ENCODE measurements around the gene RAN.
"Not testable (repeated sequence)": the region's sequence is repeated elsewhere in the genome, so short reads cannot be mapped to it uniquely, and the experiment has no call there.

RAN gene

GRCh38 chr12:130879212-130879686, 7.4 kb downstream of the RAN start:
- Histone ChIP-seq H3K27me3 (ENCODE audit: control insufficient read depth, insufficient read depth, low read length) (no peaks in the 10 kb centered on the region), H3K9me3 (ENCODE audit: control insufficient read depth, insufficient read depth, low read length) (no peaks in the 10 kb centered on the region), H3K4me3 (ENCODE audit: low read depth, low read length) (no peak overlapping the region), H3K36me3 (ENCODE audit: control insufficient read depth, insufficient read depth, low read length) (peaks cover 36% of the 10 kb centered on the region), H3K9ac (ENCODE audit: low read depth, low read length) (no peak overlapping the region), H3K4me1 (ENCODE audit: control insufficient read depth, insufficient read depth, low read length) (no peaks in the 10 kb centered on the region; the same call in 1 of the 2 replicates), H3K27ac (ENCODE audit: low read depth, low read length) (no peak overlapping the region)

DNA sequence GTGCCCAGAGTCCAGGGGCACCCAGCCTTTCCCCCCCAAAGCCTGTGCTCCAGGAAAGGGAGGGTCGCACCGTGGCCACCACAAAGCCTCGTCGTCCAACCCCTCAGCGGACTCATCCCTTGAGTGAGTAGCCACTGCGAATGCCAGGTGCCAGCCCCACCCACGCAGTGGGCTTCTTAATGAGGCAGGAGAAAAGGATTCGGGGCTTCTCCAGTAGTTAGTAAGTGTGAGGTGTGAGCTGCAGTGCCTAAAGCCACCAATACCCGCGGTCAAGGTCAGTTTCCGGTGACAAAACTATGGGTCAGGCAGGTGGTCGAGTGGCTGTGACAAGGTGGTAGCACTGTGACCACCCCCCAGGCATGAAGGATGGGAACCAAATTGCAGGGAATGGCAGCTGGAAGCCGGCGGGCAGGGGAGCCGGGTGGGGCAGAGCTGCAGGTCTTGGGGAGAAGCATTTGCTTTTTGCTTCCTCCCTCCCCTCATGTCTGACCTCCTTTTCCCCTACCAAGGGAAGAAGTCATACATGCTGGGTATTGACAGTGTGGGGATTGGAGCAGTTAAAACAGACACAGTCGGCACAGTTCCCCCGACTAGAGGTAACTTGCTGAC, 8.0 kb downstream of the RAN start:
- H3K9me3 ChIP-seq (ENCODE audit: control insufficient read depth, insufficient read depth, low read length), result no peaks in the 10 kb centered on the region
- peaks cover 30% of the 10 kb centered on the region for H3K36me3 ChIP-seq (ENCODE audit: control insufficient read depth, insufficient read depth, low read length)
- H3K4me3 ChIP-seq (ENCODE audit: low read depth, low read length), result no peak overlapping the region
- H3K9ac ChIP-seq (ENCODE audit: low read depth, low read length), result no peak overlapping the region
- no peaks in the 10 kb centered on the region for H3K27me3 ChIP-seq (ENCODE audit: control insufficient read depth, insufficient read depth, low read length)
- no peaks in the 10 kb centered on the region for H3K4me1 ChIP-seq (ENCODE audit: control insufficient read depth, insufficient read depth, low read length)
- H3K27ac ChIP-seq (ENCODE audit: low read depth, low read length), result no peak overlapping the region

DNA sequence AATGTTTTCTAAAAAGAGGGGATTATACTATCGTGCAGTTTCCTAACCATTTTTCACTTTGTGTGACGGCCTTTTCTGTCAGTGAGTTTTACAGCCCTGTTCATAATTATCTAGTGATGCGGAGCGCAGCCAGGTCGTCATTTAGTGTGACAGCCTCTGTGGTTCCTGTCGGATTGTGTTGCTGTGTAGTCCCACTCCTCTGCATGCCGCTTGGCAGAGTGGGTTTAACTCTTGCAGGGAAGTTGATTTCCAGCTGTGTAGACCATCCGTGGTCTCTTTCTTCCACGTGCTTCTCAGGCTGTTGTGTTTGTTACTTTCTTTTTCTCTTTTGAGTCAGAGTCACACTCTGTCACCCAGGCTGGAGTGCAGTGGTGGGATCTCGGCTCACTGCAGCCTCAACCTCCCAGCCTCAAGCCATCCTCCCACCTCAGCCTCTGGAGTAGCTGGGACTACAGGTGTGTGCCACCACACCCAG, 8.6 kb downstream of the RAN start:
- Histone ChIP-seq H3K9ac (ENCODE audit: low read depth, low read length) (no peak overlapping the region), H3K4me1 (ENCODE audit: control insufficient read depth, insufficient read depth, low read length) (no peaks in the 10 kb centered on the region), H3K27me3 (ENCODE audit: control insufficient read depth, insufficient read depth, low read length) (no peaks in the 10 kb centered on the region), H3K36me3 (ENCODE audit: control insufficient read depth, insufficient read depth, low read length) (peaks cover 24% of the 10 kb centered on the region), H3K27ac (ENCODE audit: low read depth, low read length) (no peak overlapping the region), H3K9me3 (ENCODE audit: control insufficient read depth, insufficient read depth, low read length) (no peaks in the 10 kb centered on the region), H3K4me3 (ENCODE audit: low read depth, low read length) (no peak overlapping the region)

DNA sequence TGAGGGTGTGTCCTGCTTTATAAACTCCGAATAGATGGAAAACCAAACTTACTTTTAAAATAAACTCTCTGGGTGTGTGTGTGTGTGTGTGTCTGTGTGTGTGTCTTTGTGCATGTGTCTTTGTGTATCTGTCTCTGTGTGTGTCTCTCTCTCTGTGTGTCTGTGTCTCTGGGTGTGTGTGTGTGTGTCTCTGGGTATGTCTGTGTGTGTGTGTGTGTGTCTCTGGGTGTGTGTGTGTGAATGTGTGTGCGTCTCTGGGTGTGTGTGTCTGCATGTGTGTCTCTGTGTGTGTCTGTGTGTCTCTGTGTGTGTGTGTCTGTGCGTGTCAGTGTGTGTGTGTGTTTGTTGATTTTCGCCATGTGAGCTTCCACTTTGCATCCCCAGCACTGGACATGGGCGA, 9.2 kb downstream of the RAN start:
- no peaks in the 10 kb centered on the region for H3K27me3 ChIP-seq (ENCODE audit: control insufficient read depth, insufficient read depth, low read length)
- H3K4me1 ChIP-seq (ENCODE audit: control insufficient read depth, insufficient read depth, low read length), result no peaks in the 10 kb centered on the region
- no peak overlapping the region for H3K27ac ChIP-seq (ENCODE audit: low read depth, low read length)
- H3K9ac ChIP-seq (ENCODE audit: low read depth, low read length), result no peak overlapping the region
- H3K4me3 ChIP-seq (ENCODE audit: low read depth, low read length), result no peak overlapping the region
- H3K36me3 ChIP-seq (ENCODE audit: control insufficient read depth, insufficient read depth, low read length), result peaks cover 18% of the 10 kb centered on the region
- H3K9me3 ChIP-seq (ENCODE audit: control insufficient read depth, insufficient read depth, low read length), result no peaks in the 10 kb centered on the region

GRCh38 chr12:130881548-130881947, 9.7 kb downstream of the RAN start:
- H3K9ac ChIP-seq (ENCODE audit: low read depth, low read length), result no peak overlapping the region
- no peaks in the 10 kb centered on the region for H3K9me3 ChIP-seq (ENCODE audit: control insufficient read depth, insufficient read depth, low read length)
- H3K4me3 ChIP-seq (ENCODE audit: low read depth, low read length), result no peak overlapping the region
- H3K27ac ChIP-seq (ENCODE audit: low read depth, low read length), result no peak overlapping the region
- H3K27me3 ChIP-seq (ENCODE audit: control insufficient read depth, insufficient read depth, low read length), result no peaks in the 10 kb centered on the region
- no peaks in the 10 kb centered on the region for H3K4me1 ChIP-seq (ENCODE audit: control insufficient read depth, insufficient read depth, low read length)
- peaks cover 13% of the 10 kb centered on the region for H3K36me3 ChIP-seq (ENCODE audit: control insufficient read depth, insufficient read depth, low read length)

GRCh38 chr12:130887190-130887589, 15.3 kb downstream of the RAN start:
- H3K4me3 ChIP-seq (ENCODE audit: low read depth, low read length); H3K36me3 ChIP-seq (ENCODE audit: control insufficient read depth, insufficient read depth, low read length); H3K9ac ChIP-seq (ENCODE audit: low read depth, low read length); H3K27ac ChIP-seq (ENCODE audit: low read depth, low read length); H3K4me1 ChIP-seq (ENCODE audit: control insufficient read depth, insufficient read depth, low read length); H3K9me3 ChIP-seq (ENCODE audit: control insufficient read depth, insufficient read depth, low read length); H3K27me3 ChIP-seq (ENCODE audit: control insufficient read depth, insufficient read depth, low read length): not testable (repeated sequence)

DNA sequence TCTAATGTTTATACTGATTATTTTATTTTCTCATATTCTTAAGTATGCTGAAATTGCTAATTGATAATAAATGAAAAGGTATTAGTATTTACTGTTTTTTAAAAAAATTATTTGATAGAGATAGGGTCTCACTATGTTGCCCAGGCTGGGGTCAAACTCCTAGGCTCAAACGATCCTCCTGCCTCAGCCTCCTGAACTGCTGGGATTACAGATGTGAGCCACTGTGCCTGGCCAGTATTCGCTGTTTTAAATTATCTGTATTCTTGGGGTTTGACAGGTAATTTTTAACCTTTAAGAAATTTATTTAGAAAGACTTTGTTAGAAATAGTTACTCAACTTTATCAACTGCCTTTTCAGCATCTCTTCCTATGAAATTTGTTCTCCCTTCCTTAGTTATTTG, 32.2 kb downstream of the RAN start:
- Histone ChIP-seq H3K27ac (ENCODE audit: low read depth, low read length) (no peak overlapping the region), H3K27me3 (ENCODE audit: control insufficient read depth, insufficient read depth, low read length) (no peaks in the 10 kb centered on the region), H3K36me3 (ENCODE audit: control insufficient read depth, insufficient read depth, low read length) (no peaks in the 10 kb centered on the region), H3K9ac (ENCODE audit: low read depth, low read length) (no peak overlapping the region), H3K9me3 (ENCODE audit: control insufficient read depth, insufficient read depth, low read length) (no peaks in the 10 kb centered on the region), H3K4me3 (ENCODE audit: low read depth, low read length) (no peak overlapping the region), H3K4me1 (ENCODE audit: control insufficient read depth, insufficient read depth, low read length) (no peaks in the 10 kb centered on the region)

GRCh38 chr12:130904936-130905455, 33.1 kb downstream of the RAN start:
- H3K4me1 ChIP-seq (ENCODE audit: control insufficient read depth, insufficient read depth, low read length); H3K36me3 ChIP-seq (ENCODE audit: control insufficient read depth, insufficient read depth, low read length); H3K4me3 ChIP-seq (ENCODE audit: low read depth, low read length); H3K9me3 ChIP-seq (ENCODE audit: control insufficient read depth, insufficient read depth, low read length); H3K27ac ChIP-seq (ENCODE audit: low read depth, low read length); H3K27me3 ChIP-seq (ENCODE audit: control insufficient read depth, insufficient read depth, low read length); H3K9ac ChIP-seq (ENCODE audit: low read depth, low read length): not testable (repeated sequence)

- Histone ChIP-seq H3K4me3 (ENCODE audit: low read depth, low read length) (no peak overlapping the region), H3K27ac (ENCODE audit: low read depth, low read length) (no peak overlapping the region), H3K36me3 (ENCODE audit: control insufficient read depth, insufficient read depth, low read length) (no peaks in the 10 kb centered on the region), H3K9ac (ENCODE audit: low read depth, low read length) (no peak overlapping the region), H3K9me3 (ENCODE audit: control insufficient read depth, insufficient read depth, low read length) (peaks cover 12% of the 10 kb centered on the region; the same call in 1 of the 2 replicates), H3K4me1 (ENCODE audit: control insufficient read depth, insufficient read depth, low read length) (no peaks in the 10 kb centered on the region), H3K27me3 (ENCODE audit: control insufficient read depth, insufficient read depth, low read length) (no peaks in the 10 kb centered on the region)
These were observed 37.2 kb downstream of the RAN start for GRCh38 chr12:130909111-130909510.

GRCh38 chr12:130911193-130911592, 39.3 kb downstream of the RAN start:
- Histone ChIP-seq H3K36me3 (ENCODE audit: control insufficient read depth, insufficient read depth, low read length) (no peaks in the 10 kb centered on the region), H3K27ac (ENCODE audit: low read depth, low read length) (no peak overlapping the region), H3K27me3 (ENCODE audit: control insufficient read depth, insufficient read depth, low read length) (no peaks in the 10 kb centered on the region), H3K4me1 (ENCODE audit: control insufficient read depth, insufficient read depth, low read length) (no peaks in the 10 kb centered on the region), H3K9ac (ENCODE audit: low read depth, low read length) (no peak overlapping the region), H3K9me3 (ENCODE audit: control insufficient read depth, insufficient read depth, low read length) (peaks cover 12% of the 10 kb centered on the region; the same call in 1 of the 2 replicates), H3K4me3 (ENCODE audit: low read depth, low read length) (no peak overlapping the region)

- no peak overlapping the region for H3K4me3 ChIP-seq (ENCODE audit: low read depth, low read length)
- H3K9ac ChIP-seq (ENCODE audit: low read depth, low read length), result no peak overlapping the region
- no peaks in the 10 kb centered on the region for H3K36me3 ChIP-seq (ENCODE audit: control insufficient read depth, insufficient read depth, low read length)
- no peak overlapping the region for H3K27ac ChIP-seq (ENCODE audit: low read depth, low read length)
- peaks cover 12% of the 10 kb centered on the region; the same call in 1 of the 2 replicates for H3K9me3 ChIP-seq (ENCODE audit: control insufficient read depth, insufficient read depth, low read length)
- H3K4me1 ChIP-seq (ENCODE audit: control insufficient read depth, insufficient read depth, low read length), result no peaks in the 10 kb centered on the region
- H3K27me3 ChIP-seq (ENCODE audit: control insufficient read depth, insufficient read depth, low read length), result peaks cover 4% of the 10 kb centered on the region; the same call in 1 of the 2 replicates
These were observed 40.1 kb downstream of the RAN start for GRCh38 chr12:130911933-130912332.

Data from HUES48 (cell line).